Measurements from ENCODE around the gene ALDH1L2. TPM values are rescaled to one million over a fixed set of nuclear protein-coding genes. Genes with fewer than 3 reads are reported as not detected.

Gene ALDH1L2
- total and polyA plus RNA-seq, 9 of the 15 experiments (the other 6 are each of a cell fraction or from before 2014, with no cell fraction given): 1.1 to 9.9 (median 3.8) TPM

DNA sequence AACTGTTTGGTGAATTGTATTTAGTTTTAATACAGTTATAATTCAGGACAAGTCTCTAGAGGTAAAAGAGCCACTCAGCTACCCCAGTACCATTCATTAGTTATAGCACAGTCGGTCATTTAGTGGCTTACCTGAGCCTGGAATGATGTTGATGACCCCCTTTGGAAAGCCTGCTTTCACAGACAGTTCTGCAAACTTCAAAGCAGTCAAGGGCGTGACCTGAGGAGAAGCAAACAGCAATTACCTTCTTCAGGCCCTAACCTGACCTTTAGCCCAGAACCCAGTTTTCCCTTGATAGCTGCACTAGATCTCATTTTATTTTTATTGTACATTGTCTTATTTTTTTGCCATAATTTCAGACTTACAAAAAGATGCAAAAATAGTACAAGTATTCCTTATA lies 43.8 kb downstream of the ALDH1L2 start:
- in situ Hi-C loops (cut with MboI) (no loop called here), intact Hi-C loops (cut with micrococcal nuclease) (no loop called here)
- Histone ChIP-seq H3K79me2 (ENCODE audit: control insufficient read depth, insufficient read depth, low read length) (no peaks in the 10 kb centered on the region), H4K20me1 (replicated peaks; ENCODE audit: control insufficient read depth, insufficient read depth, low read length) (no peaks in the 10 kb centered on the region), H3K27ac (ENCODE audit: extremely low read depth, low read depth, low read length) (no peak overlapping the region), H3K4me3 (no peak overlapping the region), H3K9me1 (ENCODE audit: control insufficient read depth, insufficient read depth, low read length) (no peaks in the 10 kb centered on the region), H3K4me1 (replicated peaks in 1 of 2; ENCODE audit: control insufficient read depth in 2 of 2, insufficient read depth in 2 of 2, low read length in 2 of 2) (no peaks in the 10 kb centered on the region), H3K36me3 (ENCODE audit: control insufficient read depth, insufficient read depth, low read length) (no peaks in the 10 kb centered on the region), H3K4me2 (ENCODE audit: insufficient read depth, low read length) (no peak overlapping the region), H3K9me3 (replicated peaks; ENCODE audit: control insufficient read depth, insufficient read depth, low read depth, low read length) (no peaks in the 10 kb centered on the region), H3K9ac (ENCODE audit: insufficient read depth in 1 of 2, low read depth in 2 of 2, low read length in 2 of 2) (no peak overlapping the region), H3K27me3 (ENCODE audit: control insufficient read depth in 2 of 2, insufficient read depth in 2 of 2, low read length in 2 of 2) (no peaks in the 10 kb centered on the region), H2AFZ (ENCODE audit: low read depth, low read length) (no peak overlapping the region)
- FAIRE-seq: no peak
- WGBS (ENCODE audit: insufficient coverage, low coverage, missing lambda C conversion rate): 13% methylated on average over 2 of the region's 2 CpGs
- TF ChIP-seq MEF2A (IDR thresholded peaks at IDR 0.05; ENCODE audit: control insufficient read depth, low read depth, low read length) (no peak), KLF10 (CRISPR knock-in tag; IDR thresholded peaks at IDR 0.05) (no peak), ZKSCAN1 (IDR thresholded peaks at IDR 0.05; ENCODE audit: low read depth, low read length) (no peak), HDAC1 (IDR thresholded peaks at IDR 0.05) (no peak), SMARCC2 (IDR thresholded peaks at IDR 0.05; ENCODE audit: low read depth) (no peak), ZNF668 (CRISPR knock-in tag; IDR thresholded peaks at IDR 0.05) (no peak), ZNF830 (CRISPR knock-in tag; IDR thresholded peaks at IDR 0.05) (no peak), RBM25 (IDR thresholded peaks at IDR 0.05; ENCODE audit: low read depth, low read length, severe bottlenecking) (no peak), MED1 (CRISPR knock-in tag; IDR thresholded peaks at IDR 0.05; ENCODE audit: borderline replicate concordance) (no peak), PRPF4 (IDR thresholded peaks at IDR 0.05; ENCODE audit: insufficient read depth, low read depth, low read length, poor library complexity, severe bottlenecking) (no peak), HNRNPL (IDR thresholded peaks at IDR 0.05; ENCODE audit: low read depth, low read length) (no peak)
- TF ChIP-seq, protein P1, sequence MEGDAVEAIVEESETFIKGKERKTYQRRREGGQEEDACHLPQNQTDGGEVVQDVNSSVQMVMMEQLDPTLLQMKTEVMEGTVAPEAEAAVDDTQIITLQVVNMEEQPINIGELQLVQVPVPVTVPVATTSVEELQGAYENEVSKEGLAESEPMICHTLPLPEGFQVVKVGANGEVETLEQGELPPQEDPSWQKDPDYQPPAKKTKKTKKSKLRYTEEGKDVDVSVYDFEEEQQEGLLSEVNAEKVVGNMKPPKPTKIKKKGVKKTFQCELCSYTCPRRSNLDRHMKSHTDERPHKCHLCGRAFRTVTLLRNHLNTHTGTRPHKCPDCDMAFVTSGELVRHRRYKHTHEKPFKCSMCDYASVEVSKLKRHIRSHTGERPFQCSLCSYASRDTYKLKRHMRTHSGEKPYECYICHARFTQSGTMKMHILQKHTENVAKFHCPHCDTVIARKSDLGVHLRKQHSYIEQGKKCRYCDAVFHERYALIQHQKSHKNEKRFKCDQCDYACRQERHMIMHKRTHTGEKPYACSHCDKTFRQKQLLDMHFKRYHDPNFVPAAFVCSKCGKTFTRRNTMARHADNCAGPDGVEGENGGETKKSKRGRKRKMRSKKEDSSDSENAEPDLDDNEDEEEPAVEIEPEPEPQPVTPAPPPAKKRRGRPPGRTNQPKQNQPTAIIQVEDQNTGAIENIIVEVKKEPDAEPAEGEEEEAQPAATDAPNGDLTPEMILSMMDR (IDR thresholded peaks at IDR 0.05 in 2 of 3, conservative IDR thresholded peaks at IDR 0.05 in 1 of 3; ENCODE audit: insufficient read depth in 2 of 3, low read depth in 1 of 3, low read length in 3 of 3): no peak
- TF ChIP-seq, protein P2, sequence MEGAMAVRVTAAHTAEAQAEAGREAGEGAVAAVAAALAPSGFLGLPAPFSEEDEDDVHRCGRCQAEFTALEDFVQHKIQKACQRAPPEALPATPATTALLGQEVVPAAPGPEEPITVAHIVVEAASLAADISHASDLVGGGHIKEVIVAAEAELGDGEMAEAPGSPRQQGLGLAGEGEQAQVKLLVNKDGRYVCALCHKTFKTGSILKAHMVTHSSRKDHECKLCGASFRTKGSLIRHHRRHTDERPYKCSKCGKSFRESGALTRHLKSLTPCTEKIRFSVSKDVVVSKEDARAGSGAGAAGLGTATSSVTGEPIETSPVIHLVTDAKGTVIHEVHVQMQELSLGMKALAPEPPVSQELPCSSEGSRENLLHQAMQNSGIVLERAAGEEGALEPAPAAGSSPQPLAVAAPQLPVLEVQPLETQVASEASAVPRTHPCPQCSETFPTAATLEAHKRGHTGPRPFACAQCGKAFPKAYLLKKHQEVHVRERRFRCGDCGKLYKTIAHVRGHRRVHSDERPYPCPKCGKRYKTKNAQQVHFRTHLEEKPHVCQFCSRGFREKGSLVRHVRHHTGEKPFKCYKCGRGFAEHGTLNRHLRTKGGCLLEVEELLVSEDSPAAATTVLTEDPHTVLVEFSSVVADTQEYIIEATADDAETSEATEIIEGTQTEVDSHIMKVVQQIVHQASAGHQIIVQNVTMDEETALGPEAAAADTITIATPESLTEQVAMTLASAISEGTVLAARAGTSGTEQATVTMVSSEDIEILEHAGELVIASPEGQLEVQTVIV (CRISPR knock-in tag; IDR thresholded peaks at IDR 0.05; ENCODE audit: borderline replicate concordance): no peak
- TF ChIP-seq, protein P3, sequence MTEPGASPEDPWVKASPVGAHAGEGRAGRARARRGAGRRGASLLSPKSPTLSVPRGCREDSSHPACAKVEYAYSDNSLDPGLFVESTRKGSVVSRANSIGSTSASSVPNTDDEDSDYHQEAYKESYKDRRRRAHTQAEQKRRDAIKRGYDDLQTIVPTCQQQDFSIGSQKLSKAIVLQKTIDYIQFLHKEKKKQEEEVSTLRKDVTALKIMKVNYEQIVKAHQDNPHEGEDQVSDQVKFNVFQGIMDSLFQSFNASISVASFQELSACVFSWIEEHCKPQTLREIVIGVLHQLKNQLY (CRISPR knock-in tag; conservative IDR thresholded peaks at IDR 0.05): no peak
- TF ChIP-seq, protein P4, sequence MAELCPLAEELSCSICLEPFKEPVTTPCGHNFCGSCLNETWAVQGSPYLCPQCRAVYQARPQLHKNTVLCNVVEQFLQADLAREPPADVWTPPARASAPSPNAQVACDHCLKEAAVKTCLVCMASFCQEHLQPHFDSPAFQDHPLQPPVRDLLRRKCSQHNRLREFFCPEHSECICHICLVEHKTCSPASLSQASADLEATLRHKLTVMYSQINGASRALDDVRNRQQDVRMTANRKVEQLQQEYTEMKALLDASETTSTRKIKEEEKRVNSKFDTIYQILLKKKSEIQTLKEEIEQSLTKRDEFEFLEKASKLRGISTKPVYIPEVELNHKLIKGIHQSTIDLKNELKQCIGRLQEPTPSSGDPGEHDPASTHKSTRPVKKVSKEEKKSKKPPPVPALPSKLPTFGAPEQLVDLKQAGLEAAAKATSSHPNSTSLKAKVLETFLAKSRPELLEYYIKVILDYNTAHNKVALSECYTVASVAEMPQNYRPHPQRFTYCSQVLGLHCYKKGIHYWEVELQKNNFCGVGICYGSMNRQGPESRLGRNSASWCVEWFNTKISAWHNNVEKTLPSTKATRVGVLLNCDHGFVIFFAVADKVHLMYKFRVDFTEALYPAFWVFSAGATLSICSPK (IDR thresholded peaks at IDR 0.05; ENCODE audit: borderline replicate concordance): no peak
- no TSS peak for BruUV-seq (replicated peaks)
- ATAC-seq: no peak
- DNase-seq (ENCODE audit: extremely low read depth in 1 of 4, low spot score in 3 of 4): no peak
- POLR2A ChIA-PET: no interaction called here
- CTCF ChIA-PET (ENCODE audit: low intra/inter-chr PET ratio): no interaction called here

All from K562 (cell line).